Panc1 (cell line): ENCODE data around the gene AP1B1. TPM values are rescaled to one million over a fixed set of nuclear protein-coding genes. Genes with fewer than 3 reads are reported as not detected.

ENCODE experiments used
- ATAC-seq: fragments of 200-7000 bp; cut with Tn5 transposase; 2 replicates; pipeline ENCODE4 v1.9.1; 2020; ENCODE audit warnings: mild to moderate bottlenecking, moderate library complexity
- BruUV-seq: library from RNA; stranded (reverse); fragments of 400-500 nt; replicated peaks from 2 replicates; lab custom pipeline; 2021; lab: Mats Ljungman, UMichigan
- CTCF ChIA-PET: fragments of 300-600 bp; sonication (Branson Sonifier 250); formaldehyde crosslinking; loops from one replicate; lab custom pipeline; 2022; ENCODE audit warnings: antibody characterized with exemption; lab: Charles Lee
- POLR2A ChIA-PET: fragments of 300-600 bp; sonication (Branson Sonifier 250); formaldehyde crosslinking; loops from one replicate; lab custom pipeline; 2022; ENCODE audit warnings: antibody characterized with exemption; lab: Charles Lee
- DNase-seq: peaks from one replicate; pipeline ENCODE4 v3.0.0-alpha.2; 2010; ENCODE audit warnings: low read depth, low spot score
- H3K27ac ChIP-seq: 2 replicates; pipeline ENCODE4 v1.5.1; 2011; ENCODE audit warnings: mild to moderate bottlenecking, low read length, inconsistent platforms
- H3K27me3 ChIP-seq: fragments of 200-500 bp; sonication (Bioruptor generic); 2 replicates; pipeline ENCODE4 v1.6.0; 2014; ENCODE audit warnings: low read length, inconsistent platforms; ENCODE audit not compliant: control insufficient read depth, insufficient read depth
- H3K36me3 ChIP-seq: fragments of 200-500 bp; sonication (Bioruptor generic); 2 replicates; pipeline ENCODE4 v1.5.1; 2014; ENCODE audit warnings: inconsistent platforms, mild to moderate bottlenecking, low read length, moderate library complexity; ENCODE audit not compliant: control insufficient read depth, insufficient read depth
- H3K4me1 ChIP-seq: 2 replicates; pipeline ENCODE4 v1.5.1; 2011; ENCODE audit warnings: inconsistent platforms, mild to moderate bottlenecking, low read length, moderate library complexity; ENCODE audit not compliant: control insufficient read depth, insufficient read depth
- H3K4me3 ChIP-seq, 2 experiments: 2 replicates each; pipeline ENCODE4 v1.5.1; 2011 to 2012; ENCODE audit warnings: low read depth in 2 of 2, low read length in 2 of 2, mild to moderate bottlenecking in 2 of 2, inconsistent platforms in 1 of 2, moderate library complexity in 1 of 2
- H3K9me3 ChIP-seq: fragments of 200-500 bp; sonication (Bioruptor generic); 2 replicates; pipeline ENCODE4 v1.5.1; 2014; ENCODE audit warnings: low read depth, mild to moderate bottlenecking, inconsistent platforms, low read length, moderate library complexity; ENCODE audit not compliant: control insufficient read depth, insufficient read depth
- CTCF ChIP-seq: fragments of 450-650 bp; IDR thresholded peaks from 2 replicates; pipeline ENCODE4 v1.5.1; 2017; ENCODE audit warnings: mild to moderate bottlenecking
- POLR2AphosphoS5 ChIP-seq: IDR thresholded peaks from 2 replicates; pipeline ENCODE4 v1.6.1; 2012; ENCODE audit warnings: mild to moderate bottlenecking, low read depth, low read length, moderate library complexity
- REST ChIP-seq, 2 experiments: IDR thresholded peaks; 2 replicates each; pipeline ENCODE4 v1.6.1; 2011 to 2012; ENCODE audit warnings: low read depth in 2 of 2, control low read depth in 1 of 2, low read length in 1 of 2, mild to moderate bottlenecking in 1 of 2, moderate library complexity in 1 of 2; ENCODE audit not compliant: insufficient read depth in 1 of 2
- SIN3A ChIP-seq: IDR thresholded peaks from 2 replicates; pipeline ENCODE4 v1.6.1; 2012; ENCODE audit warnings: low read depth, mild to moderate bottlenecking, low read length, moderate library complexity, borderline replicate concordance; ENCODE audit not compliant: insufficient read depth
- TCF7L2 ChIP-seq: IDR thresholded peaks from 2 replicates; pipeline ENCODE4 v1.6.1; 2011; ENCODE audit warnings: mild to moderate bottlenecking, low read depth, low read length, inconsistent platforms
- in situ Hi-C: cut with HindIII; loops from 2 replicates; pipeline ENCODE4 v1.10.0; 2016; ENCODE audit warnings: low sequenced_read_pairs, low pct_unique_long_range_greater_than_20kb
- intact Hi-C: fragments of 100-400 bp; cut with micrococcal nuclease; formaldehyde crosslinking; loops from one replicate; pipeline ENCODE4 v1.10.0; 2022; ENCODE audit not compliant: unreplicated experiment
- total RNA-seq: library from RNA; stranded (reverse); gene quantifications from one replicate; pipeline ENCODE4 v1.2.1, GENCODE V29; 2021; ENCODE audit not compliant: unreplicated experiment

Gene AP1B1
- total RNA-seq, 1 experiment from 2014 or later, result 48.6 TPM

- H3K4me1 ChIP-seq, result no peaks in the 10 kb centered on the region
- no peaks in the 10 kb centered on the region for H3K27me3 ChIP-seq
- in situ Hi-C loops, result no loop called here
- no peaks in the 10 kb centered on the region for H3K9me3 ChIP-seq
- no peak for TF ChIP-seq POLR2AphosphoS5
- TF ChIP-seq TCF7L2, result no peak
- no peak for TF ChIP-seq SIN3A
- no peak for TF ChIP-seq CTCF
- no peak for TF ChIP-seq REST (IDR thresholded peaks at IDR 0.05; ENCODE audit: insufficient read depth in 1 of 2, low read depth in 2 of 2, low read length in 1 of 2)
- BruUV-seq, result no TSS peak
- POLR2A ChIA-PET, result no interaction called here
- H3K27ac ChIP-seq, result no peak overlapping the region
- CTCF ChIA-PET, result no interaction called here
- DNase-seq, result no peak
- no peak for ATAC-seq
- peaks cover 5% of the 10 kb centered on the region for H3K36me3 ChIP-seq
- intact Hi-C loops, result no loop called here
- no peak overlapping the region for H3K4me3 ChIP-seq
Measured at GRCh38 chr22:29352778-29353177, 35.6 kb downstream of the AP1B1 start.

GRCh38 chr22:29351891-29352290, 36.5 kb downstream of the AP1B1 start:
- Histone ChIP-seq H3K4me1 (no peaks in the 10 kb centered on the region), H3K27me3 (no peaks in the 10 kb centered on the region), H3K4me3 (no peak overlapping the region), H3K9me3 (no peaks in the 10 kb centered on the region), H3K36me3 (peaks cover 7% of the 10 kb centered on the region), H3K27ac (no peak overlapping the region)
- TF ChIP-seq CTCF, result no peak
- no peak for TF ChIP-seq SIN3A
- no peak for TF ChIP-seq TCF7L2
- no peak for TF ChIP-seq POLR2AphosphoS5
- TF ChIP-seq REST (IDR thresholded peaks at IDR 0.05; ENCODE audit: insufficient read depth in 1 of 2, low read depth in 2 of 2, low read length in 1 of 2), result no peak
- ChIA-PET POLR2A (no interaction called here), CTCF (no interaction called here)
- in situ Hi-C loops, result no loop called here
- DNase-seq, result no peak
- BruUV-seq, result no TSS peak
- ATAC-seq, result no peak
- intact Hi-C loops, result no loop called here
